Measurements from ENCODE around the gene TUBGCP6.

DNA sequence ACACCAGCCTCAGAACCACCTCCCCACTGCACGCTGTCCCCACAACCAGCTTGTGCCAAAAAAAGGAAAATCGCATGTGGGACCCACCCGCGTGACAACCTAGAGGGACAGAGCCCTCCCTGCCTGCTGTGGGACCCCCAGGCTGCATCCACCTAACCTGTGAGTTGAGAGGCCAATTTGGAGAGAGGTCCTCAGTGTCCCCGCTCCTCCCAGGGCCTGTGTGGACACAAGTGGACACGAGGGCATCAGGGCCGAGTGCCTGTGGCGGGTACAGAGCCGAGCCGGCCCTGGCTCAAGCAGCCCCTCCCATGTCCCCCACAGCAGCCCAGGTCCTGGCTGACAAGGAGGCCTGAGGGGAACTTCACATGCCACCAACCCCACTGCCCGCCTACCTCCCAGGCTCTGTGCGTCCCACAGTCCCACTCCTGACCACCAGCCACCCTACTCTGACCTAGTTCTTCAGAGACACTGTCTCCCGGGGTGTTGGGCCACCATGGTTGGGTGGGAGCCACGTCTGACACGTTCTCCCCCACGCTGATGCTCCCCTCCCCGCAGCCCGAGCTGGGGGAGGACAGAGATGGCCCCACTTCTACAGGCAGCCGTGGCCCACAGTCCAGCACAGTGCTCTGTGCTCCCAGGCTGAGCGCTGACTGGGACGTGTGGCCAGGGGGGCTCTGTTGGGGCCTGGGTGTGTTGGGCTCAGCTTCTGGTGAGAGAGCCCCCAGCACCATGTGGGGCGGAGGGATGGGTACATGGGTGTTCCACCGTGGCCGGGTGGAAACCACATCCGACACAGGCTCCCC lies 24.8 kb downstream of the TUBGCP6 start:
- TF ChIP-seq, protein P1, sequence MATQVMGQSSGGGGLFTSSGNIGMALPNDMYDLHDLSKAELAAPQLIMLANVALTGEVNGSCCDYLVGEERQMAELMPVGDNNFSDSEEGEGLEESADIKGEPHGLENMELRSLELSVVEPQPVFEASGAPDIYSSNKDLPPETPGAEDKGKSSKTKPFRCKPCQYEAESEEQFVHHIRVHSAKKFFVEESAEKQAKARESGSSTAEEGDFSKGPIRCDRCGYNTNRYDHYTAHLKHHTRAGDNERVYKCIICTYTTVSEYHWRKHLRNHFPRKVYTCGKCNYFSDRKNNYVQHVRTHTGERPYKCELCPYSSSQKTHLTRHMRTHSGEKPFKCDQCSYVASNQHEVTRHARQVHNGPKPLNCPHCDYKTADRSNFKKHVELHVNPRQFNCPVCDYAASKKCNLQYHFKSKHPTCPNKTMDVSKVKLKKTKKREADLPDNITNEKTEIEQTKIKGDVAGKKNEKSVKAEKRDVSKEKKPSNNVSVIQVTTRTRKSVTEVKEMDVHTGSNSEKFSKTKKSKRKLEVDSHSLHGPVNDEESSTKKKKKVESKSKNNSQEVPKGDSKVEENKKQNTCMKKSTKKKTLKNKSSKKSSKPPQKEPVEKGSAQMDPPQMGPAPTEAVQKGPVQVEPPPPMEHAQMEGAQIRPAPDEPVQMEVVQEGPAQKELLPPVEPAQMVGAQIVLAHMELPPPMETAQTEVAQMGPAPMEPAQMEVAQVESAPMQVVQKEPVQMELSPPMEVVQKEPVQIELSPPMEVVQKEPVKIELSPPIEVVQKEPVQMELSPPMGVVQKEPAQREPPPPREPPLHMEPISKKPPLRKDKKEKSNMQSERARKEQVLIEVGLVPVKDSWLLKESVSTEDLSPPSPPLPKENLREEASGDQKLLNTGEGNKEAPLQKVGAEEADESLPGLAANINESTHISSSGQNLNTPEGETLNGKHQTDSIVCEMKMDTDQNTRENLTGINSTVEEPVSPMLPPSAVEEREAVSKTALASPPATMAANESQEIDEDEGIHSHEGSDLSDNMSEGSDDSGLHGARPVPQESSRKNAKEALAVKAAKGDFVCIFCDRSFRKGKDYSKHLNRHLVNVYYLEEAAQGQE (IDR thresholded peaks at IDR 0.05; ENCODE audit: insufficient read depth in 1 of 2, low read depth in 2 of 2, low read length in 2 of 2): no peak
- TF ChIP-seq POLR2AphosphoS5 (IDR thresholded peaks at IDR 0.05; ENCODE audit: low read depth, low read length): no peak
- TF ChIP-seq SIN3A (IDR thresholded peaks at IDR 0.05; ENCODE audit: borderline replicate concordance, insufficient read depth, low read length): no peak
